Nephron (organoid): ENCODE data around the gene PLPPR3.
A peak's percentile ranks its signal among the peaks of the same experiment; 100 is the strongest.

Source experiments
- H3K27ac Mint-ChIP-seq, 3 experiments: 2 replicates each; pipeline ENCODE4 v1.8.0; 2020; ENCODE audit warnings: mixed read lengths in 3 of 3, mild to moderate bottlenecking in 2 of 3, moderate library complexity in 1 of 3
- H3K27me3 Mint-ChIP-seq: 2 replicates; pipeline ENCODE4 v1.8.0; 2021; ENCODE audit warnings: low read depth, mild to moderate bottlenecking, moderate library complexity, mixed read lengths
- H3K36me3 Mint-ChIP-seq: 2 replicates; pipeline ENCODE4 v1.8.0; 2020; ENCODE audit warnings: low read depth, mixed read lengths
- H3K4me1 Mint-ChIP-seq: 2 replicates; pipeline ENCODE4 v1.8.0; 2020; ENCODE audit warnings: mixed read lengths
- H3K4me3 Mint-ChIP-seq, 3 experiments: 2 replicates each; pipeline ENCODE4 v1.8.0; 2020; ENCODE audit warnings: mild to moderate bottlenecking in 3 of 3, mixed read lengths in 3 of 3, moderate library complexity in 2 of 3
- H3K9me3 Mint-ChIP-seq: 2 replicates; pipeline ENCODE4 v1.8.0; 2020; ENCODE audit warnings: mixed read lengths
- CTCF ChIP-seq, 3 experiments: fragments of 200-600 bp; sonication (generic); IDR thresholded peaks; one replicate each; pipeline ENCODE4 v1.5.0; 2021; ENCODE audit warnings: antibody characterized with exemption in 3 of 3; ENCODE audit not compliant: unreplicated experiment in 3 of 3

The PLPPR3 gene

GRCh38 chr19:776549-776948, 45.2 kb downstream of the PLPPR3 start:
- no peak for TF ChIP-seq CTCF (IDR thresholded peaks at IDR 0.05; ENCODE audit: unreplicated experiment in 3 of 3)
- Mint-ChIP-seq H3K27ac (peak overlapping the region in 1 of 3 experiments; percentile 48), H3K4me3 (no peak overlapping the region), H3K4me1 (peaks cover 5% of the 10 kb centered on the region), H3K36me3 (no peaks in the 10 kb centered on the region), H3K9me3 (no peaks in the 10 kb centered on the region), H3K27me3 (peaks cover 11% of the 10 kb centered on the region)

- no peak overlapping the region for H3K4me3 Mint-ChIP-seq
- H3K36me3 Mint-ChIP-seq: no peaks in the 10 kb centered on the region
- peaks cover 6% of the 10 kb centered on the region for H3K4me1 Mint-ChIP-seq
- H3K27ac Mint-ChIP-seq: no peak overlapping the region
- no peaks in the 10 kb centered on the region for H3K27me3 Mint-ChIP-seq
- no peaks in the 10 kb centered on the region for H3K9me3 Mint-ChIP-seq
- TF ChIP-seq CTCF (IDR thresholded peaks at IDR 0.05; ENCODE audit: unreplicated experiment in 3 of 3): no peak
These were observed 48.9 kb downstream of the PLPPR3 start for GRCh38 chr19:772730-773436.

GRCh38 chr19:772063-772462, 49.7 kb downstream of the PLPPR3 start:
- H3K4me1 Mint-ChIP-seq: peaks cover 6% of the 10 kb centered on the region
- H3K36me3 Mint-ChIP-seq: no peaks in the 10 kb centered on the region
- H3K4me3 Mint-ChIP-seq: no peak overlapping the region
- no peaks in the 10 kb centered on the region for H3K27me3 Mint-ChIP-seq
- no peak for TF ChIP-seq CTCF (IDR thresholded peaks at IDR 0.05; ENCODE audit: unreplicated experiment in 3 of 3)
- no peak overlapping the region for H3K27ac Mint-ChIP-seq
- no peaks in the 10 kb centered on the region for H3K9me3 Mint-ChIP-seq

- no peaks in the 10 kb centered on the region for H3K9me3 Mint-ChIP-seq
- H3K27ac Mint-ChIP-seq: no peak overlapping the region
- no peaks in the 10 kb centered on the region for H3K36me3 Mint-ChIP-seq
- H3K27me3 Mint-ChIP-seq: no peaks in the 10 kb centered on the region
- no peak overlapping the region for H3K4me3 Mint-ChIP-seq
- TF ChIP-seq CTCF (IDR thresholded peaks at IDR 0.05; ENCODE audit: unreplicated experiment in 3 of 3): peak in 2 of 3 experiments; percentile 37 to 52
- H3K4me1 Mint-ChIP-seq: peaks cover 6% of the 10 kb centered on the region
These were observed 50.4 kb downstream of the PLPPR3 start for GRCh38 chr19:771332-771785.

- Mint-ChIP-seq H3K27me3 (no peaks in the 10 kb centered on the region), H3K4me1 (peaks cover 6% of the 10 kb centered on the region), H3K36me3 (no peaks in the 10 kb centered on the region), H3K27ac (no peak overlapping the region), H3K4me3 (no peak overlapping the region), H3K9me3 (no peaks in the 10 kb centered on the region)
- no peak for TF ChIP-seq CTCF (IDR thresholded peaks at IDR 0.05; ENCODE audit: unreplicated experiment in 3 of 3)
These were observed 52.1 kb downstream of the PLPPR3 start for GRCh38 chr19:769616-770015.

GRCh38 chr19:768424-768823, 53.3 kb downstream of the PLPPR3 start:
- Mint-ChIP-seq H3K4me1 (peaks cover 6% of the 10 kb centered on the region), H3K9me3 (no peaks in the 10 kb centered on the region), H3K36me3 (no peaks in the 10 kb centered on the region), H3K4me3 (peak overlapping the region in 1 of 3 experiments; percentile 17), H3K27me3 (no peaks in the 10 kb centered on the region), H3K27ac (peak overlapping the region; percentile 91 to 96 (median 91))
- TF ChIP-seq CTCF (IDR thresholded peaks at IDR 0.05; ENCODE audit: unreplicated experiment in 3 of 3): no peak
